LNCaP clone FGC (cell line): Measurements from ENCODE around the gene LAMTOR5.

Experiments used
- DNase-seq: peaks from one replicate; pipeline ENCODE4 v3.0.0-alpha.2; 2011; ENCODE audit warnings: low read depth
- H3K4me3 ChIP-seq: 2 replicates; pipeline ENCODE4 v1.5.1; 2011; ENCODE audit warnings: mild to moderate bottlenecking, low read depth, low read length, control low read depth
- TF ChIP-seq, protein P1 (sequence below): IDR thresholded peaks from 2 replicates; pipeline ENCODE4 v1.5.1; 2012; ENCODE audit warnings: mild to moderate bottlenecking; ENCODE audit not compliant: control insufficient read depth, insufficient read depth; ENCODE audit errors: extremely low read depth

The LAMTOR5 gene

DNA sequence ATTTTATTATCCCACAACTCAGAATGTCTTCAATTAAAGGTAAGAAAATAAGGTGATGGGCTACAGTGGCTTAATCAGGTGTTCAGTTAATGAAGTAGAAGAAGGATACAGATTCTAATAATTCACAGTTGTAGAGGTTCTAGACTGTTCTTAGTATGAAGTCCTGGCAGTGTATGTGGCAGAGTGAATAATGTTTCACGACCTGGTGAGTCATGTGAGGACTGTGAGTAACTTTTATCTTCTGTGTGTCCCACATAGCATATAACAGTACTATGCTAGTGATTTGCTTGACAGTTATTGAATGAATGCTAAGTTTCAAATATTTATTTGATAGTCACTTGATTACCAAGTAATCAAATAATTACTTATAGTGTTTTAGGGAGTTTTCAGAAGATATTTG lies 36.7 kb downstream of the LAMTOR5 start:
- DNase-seq: no peak
- TF ChIP-seq, protein P1, sequence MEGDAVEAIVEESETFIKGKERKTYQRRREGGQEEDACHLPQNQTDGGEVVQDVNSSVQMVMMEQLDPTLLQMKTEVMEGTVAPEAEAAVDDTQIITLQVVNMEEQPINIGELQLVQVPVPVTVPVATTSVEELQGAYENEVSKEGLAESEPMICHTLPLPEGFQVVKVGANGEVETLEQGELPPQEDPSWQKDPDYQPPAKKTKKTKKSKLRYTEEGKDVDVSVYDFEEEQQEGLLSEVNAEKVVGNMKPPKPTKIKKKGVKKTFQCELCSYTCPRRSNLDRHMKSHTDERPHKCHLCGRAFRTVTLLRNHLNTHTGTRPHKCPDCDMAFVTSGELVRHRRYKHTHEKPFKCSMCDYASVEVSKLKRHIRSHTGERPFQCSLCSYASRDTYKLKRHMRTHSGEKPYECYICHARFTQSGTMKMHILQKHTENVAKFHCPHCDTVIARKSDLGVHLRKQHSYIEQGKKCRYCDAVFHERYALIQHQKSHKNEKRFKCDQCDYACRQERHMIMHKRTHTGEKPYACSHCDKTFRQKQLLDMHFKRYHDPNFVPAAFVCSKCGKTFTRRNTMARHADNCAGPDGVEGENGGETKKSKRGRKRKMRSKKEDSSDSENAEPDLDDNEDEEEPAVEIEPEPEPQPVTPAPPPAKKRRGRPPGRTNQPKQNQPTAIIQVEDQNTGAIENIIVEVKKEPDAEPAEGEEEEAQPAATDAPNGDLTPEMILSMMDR: no peak
- no peak overlapping the region for H3K4me3 ChIP-seq

DNA sequence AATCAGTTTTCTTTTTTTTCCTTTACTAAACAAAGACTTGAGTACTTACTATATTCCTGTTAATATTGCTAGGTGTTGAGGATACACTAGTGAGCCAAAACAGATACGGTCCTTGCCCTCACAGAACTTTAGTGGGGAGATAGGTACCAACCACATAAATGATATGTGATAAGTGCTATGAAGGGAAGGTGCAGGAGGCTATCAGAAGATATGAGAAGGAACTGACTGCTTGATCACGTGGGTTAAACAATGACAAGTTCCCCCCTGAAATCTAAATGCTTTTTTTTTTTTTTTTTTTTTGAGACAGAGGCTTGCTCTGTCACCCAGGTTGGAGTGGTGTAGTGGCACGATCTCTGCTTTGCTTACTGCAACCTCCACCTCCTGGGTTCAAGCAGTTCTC lies 43.3 kb downstream of the LAMTOR5 start:
- no peak for DNase-seq
- TF ChIP-seq, protein P1: no peak

DNA sequence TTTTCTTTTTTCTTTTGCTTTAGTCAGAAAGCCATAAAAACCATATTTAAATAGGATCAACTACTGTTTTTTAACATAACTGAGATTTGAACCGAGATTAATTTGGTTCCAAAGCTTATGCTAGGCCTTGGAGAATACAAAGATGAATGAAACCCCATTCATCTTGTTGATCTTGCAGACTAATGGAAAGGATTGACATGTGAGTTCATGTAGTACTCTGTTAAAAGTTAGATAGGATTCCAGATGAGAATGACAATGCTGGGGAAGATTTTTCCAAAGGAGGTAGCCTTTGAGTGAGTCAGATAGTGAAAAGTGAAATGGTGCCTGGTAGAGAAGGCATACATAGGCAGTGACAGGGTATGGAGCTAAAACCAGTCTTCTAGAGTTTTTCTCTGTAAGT lies 45.6 kb downstream of the LAMTOR5 start:
- H3K4me3 ChIP-seq: no peak overlapping the region
- TF ChIP-seq, protein P1: no peak
- no peak for DNase-seq

More for the DNA sequence above, 43.3 kb downstream of the LAMTOR5 start:
- no peak overlapping the region for H3K4me3 ChIP-seq

DNA sequence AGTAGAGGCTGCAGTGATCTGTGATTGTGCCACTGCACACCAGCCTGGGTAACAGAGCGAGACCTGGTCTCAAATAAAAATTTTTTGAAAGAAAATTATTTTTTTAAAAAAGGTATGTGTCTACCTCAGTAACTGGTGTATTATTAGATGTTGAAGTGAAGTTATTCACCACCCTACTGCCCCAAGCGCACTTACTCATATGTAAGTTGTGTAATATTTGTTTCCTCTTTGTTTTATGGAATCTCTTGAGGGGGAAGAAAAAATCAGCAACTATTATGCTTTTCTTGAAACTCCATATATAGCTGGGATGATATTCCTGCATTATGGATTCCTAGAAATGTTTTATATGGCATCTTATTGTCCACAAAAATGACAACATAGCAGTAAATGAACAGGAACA lies 47.1 kb downstream of the LAMTOR5 start:
- no peak overlapping the region for H3K4me3 ChIP-seq
- no peak for DNase-seq
- TF ChIP-seq, protein P1: no peak

DNA sequence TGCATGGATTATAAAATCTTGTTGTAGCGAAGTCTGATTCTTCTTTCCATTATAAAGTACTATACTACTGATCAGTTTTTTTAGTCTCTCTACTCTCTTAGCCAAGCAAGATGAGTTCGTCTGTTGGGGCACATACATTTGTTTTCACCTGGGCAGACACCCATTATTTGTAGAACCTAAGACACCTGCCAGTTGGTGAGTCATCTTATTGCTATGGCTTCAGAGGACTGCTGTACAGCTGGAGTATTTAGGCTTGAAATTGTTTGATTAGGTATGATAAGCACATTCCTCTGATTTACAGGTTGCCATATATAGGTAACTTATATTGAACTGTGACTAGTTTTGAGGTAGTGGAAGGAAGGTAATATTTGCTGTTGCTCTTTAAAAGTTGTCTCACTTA lies 51.1 kb downstream of the LAMTOR5 start:
- peak; percentile 98 for DNase-seq
- TF ChIP-seq, protein P1: no peak
- no peak overlapping the region for H3K4me3 ChIP-seq

DNA sequence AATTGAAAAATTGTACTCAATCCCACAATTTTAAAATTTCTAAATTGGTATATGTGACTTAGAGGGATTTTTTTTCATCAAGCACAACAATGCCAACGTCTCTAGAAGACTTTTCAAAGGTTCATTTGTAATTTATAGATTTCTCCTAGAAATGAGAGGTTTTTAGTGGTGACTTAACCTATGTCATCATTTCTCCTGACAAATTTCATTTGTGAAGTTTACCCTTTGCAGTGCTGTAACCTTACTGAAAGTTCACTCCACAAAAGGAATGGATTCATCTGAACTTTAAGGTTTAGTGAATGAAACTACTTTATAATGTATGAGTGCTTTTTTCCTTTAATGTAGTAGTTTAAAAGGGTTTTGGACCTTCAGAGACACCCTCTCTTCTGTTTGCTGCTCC lies 52.2 kb downstream of the LAMTOR5 start:
- TF ChIP-seq, protein P1: no peak
- DNase-seq: no peak
- no peak overlapping the region for H3K4me3 ChIP-seq
